AG04449 (cell line): ENCODE measurements around the gene SLC30A2.

Experiments
- CTCF ChIA-PET: fragments of 350-600 bp; formaldehyde crosslinking; extraction: SDS; loops from one replicate; lab custom pipeline; 2021; ENCODE audit warnings: antibody characterized with exemption; lab: Yijun Ruan, JAX
- POLR2A ChIA-PET: fragments of 400-600, 350-600 bp; formaldehyde crosslinking; extraction: SDS; loops from one replicate; lab custom pipeline; 2020; ENCODE audit warnings: antibody characterized with exemption, inconsistent platforms; lab: Yijun Ruan, JAX
- DNase-seq: peaks from one replicate; pipeline ENCODE4 v3.0.0-alpha.2; 2010; ENCODE audit warnings: low read depth, low spot score
- H3K4me3 ChIP-seq: 2 replicates; pipeline ENCODE4 v1.5.1; 2011; ENCODE audit warnings: low read depth, mild to moderate bottlenecking, control low read depth, low read length
- TF ChIP-seq, protein P1 (sequence below): IDR thresholded peaks from one replicate; pipeline ENCODE4 v1.5.1; 2011; ENCODE audit warnings: mild to moderate bottlenecking, moderate library complexity, low read length, control low read depth, inconsistent platforms; ENCODE audit not compliant: insufficient read depth; ENCODE audit errors: missing control alignments

SLC30A2 gene

DNA sequence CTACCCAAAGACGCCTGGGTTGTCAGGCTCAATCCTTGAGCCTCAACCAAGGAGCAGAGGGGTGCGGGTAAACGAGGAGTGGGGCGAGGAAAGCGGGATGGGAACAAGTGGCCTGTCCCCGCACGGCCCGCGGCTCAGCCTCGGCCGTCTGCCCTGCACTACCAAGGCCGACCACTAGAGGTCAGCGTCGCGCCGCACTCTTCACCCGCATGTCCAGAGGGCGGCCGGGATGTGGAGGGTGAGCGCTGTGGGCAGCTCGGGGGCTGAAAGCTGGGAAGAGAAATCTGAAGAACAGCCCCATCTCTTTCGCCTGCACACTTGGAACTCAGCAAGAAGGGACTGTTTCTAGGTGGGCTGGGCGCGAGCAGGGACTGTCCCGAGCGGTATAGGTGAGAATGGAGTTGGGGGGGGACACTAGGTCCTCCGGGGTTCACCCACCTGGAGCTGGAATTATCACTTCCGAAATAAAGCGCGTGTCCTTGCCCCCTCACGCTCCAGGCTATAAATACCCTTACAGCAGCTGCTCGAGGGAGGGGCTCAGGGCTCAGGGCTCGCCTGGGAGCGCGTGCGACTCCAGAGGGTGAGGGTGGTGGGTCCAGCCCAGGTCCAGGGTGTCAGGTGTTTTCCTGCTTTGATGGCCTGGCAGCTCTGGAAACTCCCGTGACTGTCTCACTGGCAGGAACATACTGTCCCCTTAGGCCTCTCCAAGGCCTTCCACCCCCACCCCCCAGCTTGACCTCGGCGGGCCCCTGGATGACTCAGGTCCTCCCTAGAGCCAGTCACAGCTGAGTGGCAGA lies 9.8 kb downstream of the SLC30A2 start:
- CTCF ChIA-PET, result interaction anchor here (0.6 to 7.0 kb wide), 43 partner anchors 8 to 394 kb away, joined by 3 to 105 read pairs (median 3); partner anchors contain the start of genes C1orf232, CEP85, EXTL1 and SLC30A2
- peak overlapping the region; percentile 79 for H3K4me3 ChIP-seq
- POLR2A ChIA-PET, result interaction anchor here (0.6 to 1.1 kb wide), 2 partner anchors 103 to 143 kb away, joined by 3 to 4 read pairs; no protein-coding TSS in a partner anchor
- DNase-seq, result no peak
- TF ChIP-seq, protein P1, sequence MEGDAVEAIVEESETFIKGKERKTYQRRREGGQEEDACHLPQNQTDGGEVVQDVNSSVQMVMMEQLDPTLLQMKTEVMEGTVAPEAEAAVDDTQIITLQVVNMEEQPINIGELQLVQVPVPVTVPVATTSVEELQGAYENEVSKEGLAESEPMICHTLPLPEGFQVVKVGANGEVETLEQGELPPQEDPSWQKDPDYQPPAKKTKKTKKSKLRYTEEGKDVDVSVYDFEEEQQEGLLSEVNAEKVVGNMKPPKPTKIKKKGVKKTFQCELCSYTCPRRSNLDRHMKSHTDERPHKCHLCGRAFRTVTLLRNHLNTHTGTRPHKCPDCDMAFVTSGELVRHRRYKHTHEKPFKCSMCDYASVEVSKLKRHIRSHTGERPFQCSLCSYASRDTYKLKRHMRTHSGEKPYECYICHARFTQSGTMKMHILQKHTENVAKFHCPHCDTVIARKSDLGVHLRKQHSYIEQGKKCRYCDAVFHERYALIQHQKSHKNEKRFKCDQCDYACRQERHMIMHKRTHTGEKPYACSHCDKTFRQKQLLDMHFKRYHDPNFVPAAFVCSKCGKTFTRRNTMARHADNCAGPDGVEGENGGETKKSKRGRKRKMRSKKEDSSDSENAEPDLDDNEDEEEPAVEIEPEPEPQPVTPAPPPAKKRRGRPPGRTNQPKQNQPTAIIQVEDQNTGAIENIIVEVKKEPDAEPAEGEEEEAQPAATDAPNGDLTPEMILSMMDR, result peak; percentile 97

DNA sequence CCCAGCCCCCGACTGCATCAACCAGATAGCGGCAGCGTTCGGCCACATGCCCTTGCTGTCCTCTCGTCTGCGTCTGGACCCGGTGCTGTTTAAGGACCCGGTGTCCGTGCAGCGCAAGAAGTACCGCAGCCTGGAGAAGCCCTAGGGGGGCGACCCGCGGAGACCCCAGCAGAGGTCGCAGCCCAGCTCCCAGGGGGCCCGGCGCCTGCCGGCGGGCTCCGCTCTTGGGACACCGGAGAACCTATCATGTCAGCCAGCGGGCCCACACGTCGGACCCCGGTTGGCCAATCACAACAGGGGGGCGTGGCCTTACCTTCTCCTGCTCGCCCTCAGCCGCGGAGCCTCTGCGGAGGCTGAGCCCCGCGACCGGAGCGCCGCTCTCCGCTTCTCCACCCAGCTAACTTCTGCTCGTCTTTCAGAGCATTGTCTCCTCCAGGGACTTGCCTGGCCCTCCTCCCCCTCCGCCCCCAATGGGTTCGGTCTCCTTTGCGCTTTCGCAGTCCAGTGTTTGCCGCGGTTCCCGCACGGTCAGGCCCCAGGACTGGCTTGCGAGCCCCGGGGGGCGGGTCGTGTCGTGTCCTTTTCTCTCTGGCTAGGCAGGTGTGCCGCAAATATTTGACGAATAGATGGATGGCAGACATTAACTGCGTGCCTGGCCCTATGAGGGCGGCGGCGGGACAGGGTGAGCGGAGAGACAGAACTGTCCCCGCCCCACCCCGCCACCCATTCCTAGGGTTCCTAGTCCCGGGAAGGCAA lies 10.5 kb downstream of the SLC30A2 start:
- CTCF ChIA-PET, result interaction anchor here (0.6 to 7.0 kb wide), 40 partner anchors 8 to 395 kb away, joined by 3 to 105 read pairs (median 5); partner anchors contain the start of genes C1orf232, CEP85, EXTL1 and PAFAH2
- DNase-seq, result no peak
- POLR2A ChIA-PET, result interaction anchor here (1.1 kb wide), 2 partner anchors 142 to 198 kb away, joined by 3 read pairs; partner anchors contain the start of gene CEP85
- TF ChIP-seq, protein P1, result no peak
- peak overlapping the region; percentile 79 for H3K4me3 ChIP-seq

DNA sequence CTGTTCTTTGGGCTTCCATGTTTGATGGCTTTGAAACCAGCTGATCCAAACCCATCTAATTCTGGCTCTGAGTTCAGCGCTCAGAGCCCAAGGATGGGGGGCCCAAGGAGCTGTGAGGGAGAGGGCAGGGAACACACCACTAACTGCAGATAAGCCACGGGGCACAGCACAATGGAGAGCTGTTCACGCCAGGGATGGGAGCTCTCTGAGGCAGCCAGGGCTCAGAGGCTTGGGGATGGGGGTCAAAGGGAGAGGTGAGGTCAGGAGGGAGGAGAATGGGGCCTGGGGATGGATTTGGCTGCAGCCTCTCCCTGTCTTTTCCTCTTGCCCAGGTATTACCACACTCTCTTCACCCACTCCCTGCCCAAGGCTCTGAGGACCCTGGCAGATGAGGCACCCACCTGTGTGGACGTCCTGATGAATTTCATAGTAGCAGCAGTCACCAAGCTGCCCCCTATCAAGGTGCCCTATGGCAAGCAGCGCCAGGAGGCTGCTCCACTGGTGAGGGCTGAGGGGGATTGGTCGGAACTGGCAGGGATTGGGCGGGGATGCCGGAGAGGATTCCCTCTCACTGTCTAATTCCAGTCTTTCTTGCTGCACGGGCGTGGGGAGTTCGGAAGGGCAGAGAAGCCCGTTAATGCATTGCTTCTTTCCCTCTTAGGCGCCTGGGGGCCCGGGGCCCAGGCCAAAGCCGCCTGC lies 11.3 kb downstream of the SLC30A2 start:
- ChIA-PET POLR2A (interaction anchor here (1.1 kb wide), 2 partner anchors 142 to 199 kb away, joined by 3 read pairs; partner anchors contain the start of gene CEP85), CTCF (interaction anchor here (0.6 to 7.0 kb wide), 34 partner anchors 7 to 1734 kb away, joined by 3 to 105 read pairs (median 5); partner anchors contain the start of genes C1orf232, CEP85, EXTL1 and PAFAH2)
- TF ChIP-seq, protein P1, result no peak
- peak overlapping the region; percentile 79 for H3K4me3 ChIP-seq
- DNase-seq, result no peak

DNA sequence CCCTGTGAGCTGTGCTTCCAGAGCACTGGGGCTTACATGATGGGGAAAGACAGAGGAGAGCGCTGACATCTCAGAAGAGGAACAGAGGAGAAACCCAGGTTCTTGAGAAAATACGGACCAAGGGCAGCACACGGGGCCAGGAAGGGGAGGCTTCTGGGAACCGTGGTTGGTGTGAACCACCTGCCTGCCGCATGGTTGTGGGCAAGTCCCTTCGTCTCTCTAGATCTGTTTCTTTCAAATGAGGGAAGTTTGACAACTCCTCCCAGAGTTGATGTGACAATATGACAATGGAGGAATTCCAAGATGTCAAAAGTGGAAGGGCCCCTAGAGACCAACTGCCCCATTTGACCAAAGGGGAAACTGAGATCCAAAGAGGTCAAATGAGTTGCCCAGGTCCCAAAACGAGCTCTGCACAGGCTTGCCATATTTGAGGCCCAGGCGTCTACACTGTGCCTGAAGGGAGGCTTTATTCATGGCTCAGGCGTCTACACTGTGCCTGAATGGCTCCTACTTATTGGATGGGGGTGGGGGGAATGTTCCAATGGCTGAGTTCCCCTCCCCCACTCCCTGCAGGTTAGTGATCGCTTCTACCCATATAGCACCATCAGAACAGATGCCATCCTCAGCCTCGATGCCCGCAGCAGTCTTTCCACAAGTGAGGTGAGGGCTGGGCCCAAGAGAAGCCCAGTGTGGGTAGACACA lies 13.1 kb downstream of the SLC30A2 start:
- DNase-seq, result no peak
- ChIA-PET POLR2A (interaction anchor here (1.2 kb wide), 1 partner anchor 35 kb away, joined by 4 read pairs; the partner anchor contains the start of gene PAFAH2), CTCF (interaction anchor here (0.6 to 7.0 kb wide), 5 partner anchors 11 to 137 kb away, joined by 3 to 105 read pairs (median 69); partner anchors contain the start of genes EXTL1 and ZNF593)
- no peak overlapping the region for H3K4me3 ChIP-seq
- TF ChIP-seq, protein P1, result no peak

DNA sequence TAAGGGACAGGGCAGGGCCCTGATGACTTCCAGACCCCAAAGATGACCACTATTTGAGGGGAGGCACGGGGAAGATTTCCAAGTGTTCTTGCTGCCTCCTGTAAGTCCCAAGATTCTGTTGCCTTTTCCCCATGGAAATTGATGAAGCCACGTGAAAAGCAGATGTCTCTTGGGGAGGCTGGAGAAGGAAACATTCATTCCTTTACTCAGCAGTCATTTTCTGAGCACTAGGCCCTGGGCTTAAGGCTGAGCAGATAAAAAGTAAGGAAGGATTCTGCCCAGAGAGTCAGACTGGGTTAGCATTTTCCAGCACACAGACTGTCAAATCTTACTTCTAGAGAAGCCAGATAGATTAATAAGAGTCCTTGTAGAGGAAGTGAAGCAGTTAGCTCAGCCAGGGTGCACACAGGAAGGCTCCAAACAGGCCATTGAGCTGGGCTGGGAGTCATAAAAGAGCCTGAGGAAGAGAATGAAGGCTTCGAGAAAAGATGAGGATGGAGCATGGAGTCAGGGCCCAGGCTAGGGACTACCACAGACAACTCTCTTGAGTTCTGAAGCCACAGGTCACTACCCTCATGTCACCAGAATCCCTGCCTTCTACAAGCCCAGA lies 14.2 kb downstream of the SLC30A2 start:
- DNase-seq, result no peak
- POLR2A ChIA-PET, result interaction anchor here (1.2 kb wide), 1 partner anchor 34 kb away, joined by 4 read pairs; the partner anchor contains the start of gene PAFAH2
- CTCF ChIA-PET, result interaction anchor here (1.2 to 7.0 kb wide), 7 partner anchors 10 to 139 kb away, joined by 3 to 105 read pairs (median 5); partner anchors contain the start of genes EXTL1, PAFAH2 and ZNF593

More for the DNA sequence above, 14.2 kb downstream of the SLC30A2 start:
- no peak overlapping the region for H3K4me3 ChIP-seq
- TF ChIP-seq, protein P1, result no peak
